Left cardiac atrium (tissue), 4 donors: Measurements from ENCODE around the gene SSR2. TPM values are rescaled to one million over a fixed set of nuclear protein-coding genes. Genes with fewer than 3 reads are reported as not detected.

Experiments
- ATAC-seq, 2 donors: fragments of 200-7000 bp; cut with Tn5 transposase; one replicate each; pipeline ENCODE4 v1.9.1; 2020; ENCODE audit warnings: mild to moderate bottlenecking in 2 of 2, moderate library complexity in 2 of 2
- DNase-seq: peaks from one replicate; pipeline ENCODE4 v3.0.0-alpha.2; 2020
- intact Hi-C, 2 donors: fragments of 100-400 bp; cut with DNase I; formaldehyde crosslinking; loops; one replicate each; pipeline versions ENCODE4 v1.14.1 to v1.15.1; 2022 to 2023
- total RNA-seq, 2 donors: library from RNA; stranded (reverse); fragmentation: NEBNext Ultra II Directional; extraction: Animal tissue kit (Norgen Biotek cat#: 25700); gene quantifications; one replicate each; pipeline ENCODE4 v1.2.1, GENCODE V29; 2021
- donor health status: DM: no; HTN: yes; CAD: no.
- donor health status: DM: no; HTN: yes; CAD: no; lungs with severe emphysema.
- donor health status: DM: yes; HTN: yes; CAD: no.
- donor health status: Dilated cardiomyopathy.

Gene SSR2
- total RNA-seq, 2 donors from 2014 or later, result 101 to 127 TPM

DNA sequence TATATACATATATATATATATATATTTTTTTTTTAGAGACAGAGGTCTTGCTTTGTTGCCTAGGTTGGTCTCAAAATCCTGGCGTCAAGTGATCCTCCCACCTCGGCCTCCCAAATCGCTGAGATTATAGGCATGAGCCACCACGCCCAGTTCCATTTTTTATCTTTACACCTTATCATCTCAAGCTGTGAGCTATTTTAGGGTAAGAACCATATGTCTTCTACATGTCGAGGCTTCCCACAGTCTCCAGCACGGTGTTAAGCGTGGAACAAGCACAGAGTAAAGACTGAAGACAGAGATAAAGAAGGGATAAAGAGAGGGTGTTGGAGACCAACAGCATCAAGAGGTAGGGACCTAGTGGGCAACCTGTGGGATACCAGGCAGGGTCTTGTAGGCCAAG, 56.6 kb downstream of the SSR2 start:
- ATAC-seq (no peak), DNase-seq (no peak)
- intact Hi-C loops, result no loop called here

DNA sequence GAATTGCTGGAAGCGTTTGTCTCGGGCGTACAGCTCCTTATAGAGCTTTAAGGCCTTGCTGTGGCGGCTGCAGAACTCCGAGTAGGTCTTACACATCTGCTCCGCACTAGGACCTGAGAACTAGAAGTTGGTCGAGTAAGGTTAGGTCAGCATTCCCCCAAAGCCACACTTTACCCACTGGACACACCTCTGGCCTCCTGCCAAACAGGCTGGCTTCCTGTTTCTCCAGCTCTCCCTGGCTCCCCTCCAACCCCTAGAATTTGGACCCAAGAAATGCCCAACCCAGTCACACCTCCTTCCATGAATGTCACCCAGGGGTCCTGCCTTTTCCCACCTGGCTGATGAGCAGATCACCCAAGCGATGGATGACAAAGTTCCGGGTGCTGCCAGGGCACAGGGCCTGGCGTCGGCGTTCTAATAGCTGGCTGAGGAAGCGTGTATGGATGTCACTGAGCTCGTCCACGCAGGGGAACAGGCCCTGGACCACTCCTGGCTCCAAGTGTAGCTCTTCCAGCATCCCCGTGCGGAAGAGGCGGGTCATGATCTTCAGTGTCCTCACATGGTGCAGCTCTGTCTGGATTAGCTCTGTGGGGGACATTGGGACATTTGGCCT, 58.0 kb downstream of the SSR2 start:
- intact Hi-C loops, result no loop called here
- DNase-seq (peak; percentile 73), ATAC-seq (no peak)

DNA sequence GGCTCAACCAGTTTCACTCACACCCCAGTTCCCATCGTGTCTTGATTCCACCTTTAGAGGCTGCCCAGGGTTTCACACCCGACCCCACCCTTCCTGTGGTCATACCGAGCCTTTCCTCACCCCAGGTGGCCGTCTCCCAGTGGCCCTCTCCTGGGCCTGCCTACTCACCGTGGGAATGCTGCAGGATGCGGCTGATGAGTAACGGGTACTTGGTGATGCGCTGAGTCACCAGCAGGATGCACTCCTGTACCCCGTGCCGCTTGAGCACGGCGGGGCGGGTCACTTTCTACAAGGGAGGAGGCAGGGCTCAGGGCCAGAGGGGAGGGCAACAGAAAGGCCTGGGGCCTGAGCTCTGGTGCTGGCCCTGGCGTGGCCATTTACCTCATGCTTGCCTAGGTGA, 58.8 kb downstream of the SSR2 start:
- ATAC-seq, result peak; percentile 52 to 80
- intact Hi-C loops, result no loop called here
- DNase-seq, result peak; percentile 86

DNA sequence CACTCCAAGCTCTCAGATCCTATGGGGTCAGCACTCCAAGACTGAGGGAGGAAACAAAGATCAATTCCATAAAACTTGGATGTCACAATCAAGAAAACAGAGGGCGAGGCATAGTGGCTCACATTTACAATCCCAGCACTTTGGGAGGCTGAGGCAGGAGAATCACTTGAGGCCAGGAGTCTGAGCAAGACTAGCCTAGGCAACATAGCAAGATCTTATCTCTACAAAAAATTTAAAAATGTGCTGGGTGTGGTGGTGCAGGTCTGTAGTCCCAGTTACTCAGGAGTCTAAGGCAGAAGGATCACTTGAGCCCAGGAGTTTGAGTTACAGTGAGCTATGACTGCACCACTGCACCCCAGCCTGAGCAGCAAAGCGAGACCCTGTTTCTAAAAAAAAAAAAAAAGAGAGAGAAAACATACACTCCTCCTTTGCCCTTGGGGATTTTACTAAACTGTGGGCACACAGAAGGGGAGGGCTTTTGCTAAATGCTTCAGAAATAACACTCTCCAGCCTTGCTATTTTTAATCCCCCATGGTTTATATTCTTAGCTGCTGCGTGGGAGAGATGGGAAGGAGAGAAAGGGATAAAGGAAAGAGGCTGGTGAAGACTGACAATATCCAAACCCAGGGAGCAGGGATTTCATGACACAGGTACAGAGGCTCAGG, 60.5 kb downstream of the SSR2 start:
- ATAC-seq (peak in 1 of 2 donors; percentile 62), DNase-seq (no peak)
- intact Hi-C loops, result no loop called here

Other genes starting within 250 kb of the SSR2 start
- gene GON4L, start 163.7 kb downstream of the SSR2 start, total RNA-seq, result 10 to 100 TPM; 22.2 to 28.4 TPM
- 10 to 100 TPM in 1 of 2 donors, 1 to 10 TPM in 1; 9.9 to 16.5 TPM for gene SYT11, start 161.4 kb downstream of the SSR2 start, total RNA-seq
- 10 to 100 TPM; 23.1 to 26.1 TPM for gene RIT1, start 109.6 kb downstream of the SSR2 start, total RNA-seq
- gene KHDC4, start 86.5 kb downstream of the SSR2 start, total RNA-seq, result 10 to 100 TPM; 21.0 to 27.8 TPM
- not detected for gene RXFP4, start 79.3 kb downstream of the SSR2 start, total RNA-seq
- 10 to 100 TPM; 63.4 to 70.8 TPM for gene ARHGEF2, start 42.4 kb downstream of the SSR2 start, total RNA-seq
- gene UBQLN4, start 32.8 kb upstream of the SSR2 start, total RNA-seq, result 10 to 100 TPM; 23.6 to 27.2 TPM
- gene LAMTOR2, start 33.8 kb upstream of the SSR2 start, total RNA-seq, result 10 to 100 TPM; 48.9 to 54.4 TPM
- not detected for gene RAB25, start 40.2 kb upstream of the SSR2 start, total RNA-seq
- under 1 TPM; 0.15 to 0.42 TPM for gene MEX3A, start 61.5 kb upstream of the SSR2 start, total RNA-seq
- gene LMNA, start 93.8 kb upstream of the SSR2 start, total RNA-seq, result 100 to 1,000 TPM; 264 to 384 TPM
- gene SEMA4A, start 132.6 kb upstream of the SSR2 start, total RNA-seq, result 1 to 10 TPM; 2.7 to 3.8 TPM
- gene SLC25A44, start 173.2 kb upstream of the SSR2 start, total RNA-seq, result 10 to 100 TPM; 16.0 to 23.1 TPM
- gene PMF1, start 192.1 kb upstream of the SSR2 start, total RNA-seq, result 10 to 100 TPM; 47.4 to 62.8 TPM
- gene BGLAP, start 221.2 kb upstream of the SSR2 start, total RNA-seq, result under 1 TPM in 1 of 2 donors, not detected in 1; 0.47 TPM
- 1 to 10 TPM in 1 of 2 donors, under 1 TPM in 1; 0.71 to 1.3 TPM for gene PAQR6, start 227.1 kb upstream of the SSR2 start, total RNA-seq